Hypothalamus (tissue), 51 donors: ENCODE measurements around the gene NCAPG.

Experiments used
- DNase-seq, 51 donors: peaks; one replicate each; lab custom pipeline; 2025; lab: John Stamatoyannopoulos, UW

NCAPG gene, protein sequence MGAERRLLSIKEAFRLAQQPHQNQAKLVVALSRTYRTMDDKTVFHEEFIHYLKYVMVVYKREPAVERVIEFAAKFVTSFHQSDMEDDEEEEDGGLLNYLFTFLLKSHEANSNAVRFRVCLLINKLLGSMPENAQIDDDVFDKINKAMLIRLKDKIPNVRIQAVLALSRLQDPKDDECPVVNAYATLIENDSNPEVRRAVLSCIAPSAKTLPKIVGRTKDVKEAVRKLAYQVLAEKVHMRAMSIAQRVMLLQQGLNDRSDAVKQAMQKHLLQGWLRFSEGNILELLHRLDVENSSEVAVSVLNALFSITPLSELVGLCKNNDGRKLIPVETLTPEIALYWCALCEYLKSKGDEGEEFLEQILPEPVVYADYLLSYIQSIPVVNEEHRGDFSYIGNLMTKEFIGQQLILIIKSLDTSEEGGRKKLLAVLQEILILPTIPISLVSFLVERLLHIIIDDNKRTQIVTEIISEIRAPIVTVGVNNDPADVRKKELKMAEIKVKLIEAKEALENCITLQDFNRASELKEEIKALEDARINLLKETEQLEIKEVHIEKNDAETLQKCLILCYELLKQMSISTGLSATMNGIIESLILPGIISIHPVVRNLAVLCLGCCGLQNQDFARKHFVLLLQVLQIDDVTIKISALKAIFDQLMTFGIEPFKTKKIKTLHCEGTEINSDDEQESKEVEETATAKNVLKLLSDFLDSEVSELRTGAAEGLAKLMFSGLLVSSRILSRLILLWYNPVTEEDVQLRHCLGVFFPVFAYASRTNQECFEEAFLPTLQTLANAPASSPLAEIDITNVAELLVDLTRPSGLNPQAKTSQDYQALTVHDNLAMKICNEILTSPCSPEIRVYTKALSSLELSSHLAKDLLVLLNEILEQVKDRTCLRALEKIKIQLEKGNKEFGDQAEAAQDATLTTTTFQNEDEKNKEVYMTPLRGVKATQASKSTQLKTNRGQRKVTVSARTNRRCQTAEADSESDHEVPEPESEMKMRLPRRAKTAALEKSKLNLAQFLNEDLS

GRCh38 chr4:17810260-17811077 lies at the start of gene NCAPG, which contains the start of gene DCAF16:
NCAPG (plus strand) TSS chr4:17810979; CDS start chr4:17811078, 99 bp downstream.
DCAF16 (minus strand) TSS chr4:17810757; CDS start chr4:17804141, 6,616 bp downstream.
- peak; percentile 78 to 100 (median 98) for DNase-seq

DNA sequence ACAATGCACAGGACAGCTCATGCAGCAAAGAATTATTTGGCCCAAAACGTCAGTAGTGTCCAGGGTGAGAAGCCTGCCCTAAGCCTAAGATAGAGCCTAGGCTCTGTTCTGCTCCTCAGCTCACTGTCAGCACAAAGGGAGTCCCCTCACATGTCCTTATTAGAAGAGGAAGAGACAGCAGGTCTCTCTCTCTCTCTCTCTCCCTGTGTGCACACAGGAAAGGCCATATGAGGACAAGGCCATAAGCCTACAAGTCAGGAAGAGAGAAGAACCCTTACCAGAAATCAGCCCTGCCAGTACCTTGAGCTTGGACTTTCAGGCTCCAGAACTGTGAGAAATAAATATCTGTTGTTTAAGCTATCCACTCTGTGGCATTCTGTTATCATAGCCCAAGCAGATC lies 49.7 kb upstream of the NCAPG start:
- no peak for DNase-seq

GRCh38 chr4:17762726-17763125 lies 48.1 kb upstream of the NCAPG start:
- DNase-seq = no peak

DNA sequence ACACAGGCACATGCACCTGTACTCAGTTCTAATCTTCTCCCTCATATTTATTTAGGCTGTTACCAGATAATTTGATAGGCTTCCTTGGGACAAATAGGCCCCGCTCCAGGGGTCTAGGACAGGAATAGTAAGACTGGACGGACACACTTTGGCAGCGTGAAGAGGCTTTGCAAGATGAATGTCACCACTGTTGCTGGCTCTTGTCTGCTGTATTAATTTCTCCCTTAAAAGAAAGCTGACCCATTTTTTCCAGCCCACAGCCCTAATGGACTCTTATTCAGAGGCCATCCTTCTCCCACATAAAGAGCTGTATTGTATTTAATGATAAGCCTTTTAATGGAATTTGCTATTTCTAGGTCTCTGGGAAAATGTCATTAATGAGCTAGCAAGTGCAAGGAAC lies 47.4 kb upstream of the NCAPG start:
- DNase-seq = no peak

DNA sequence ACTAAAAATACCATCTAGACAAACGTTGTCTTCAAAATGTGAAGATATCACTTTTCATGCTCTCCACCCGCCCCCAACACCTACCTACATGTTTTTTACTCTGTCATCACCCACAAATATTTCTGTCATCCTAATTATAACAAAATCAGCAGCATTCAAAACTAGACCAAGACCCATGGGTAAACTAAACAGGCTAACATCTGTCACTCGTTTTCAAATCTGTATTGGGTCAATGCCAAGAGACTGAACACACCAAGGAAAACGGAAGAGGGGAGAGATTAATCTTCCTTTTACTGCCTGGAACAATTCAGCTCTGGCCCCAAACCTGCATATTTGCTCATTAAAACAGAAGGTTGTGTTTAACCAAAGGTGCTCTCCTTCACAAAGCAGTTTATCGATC lies 46.8 kb upstream of the NCAPG start:
- no peak for DNase-seq

DNA sequence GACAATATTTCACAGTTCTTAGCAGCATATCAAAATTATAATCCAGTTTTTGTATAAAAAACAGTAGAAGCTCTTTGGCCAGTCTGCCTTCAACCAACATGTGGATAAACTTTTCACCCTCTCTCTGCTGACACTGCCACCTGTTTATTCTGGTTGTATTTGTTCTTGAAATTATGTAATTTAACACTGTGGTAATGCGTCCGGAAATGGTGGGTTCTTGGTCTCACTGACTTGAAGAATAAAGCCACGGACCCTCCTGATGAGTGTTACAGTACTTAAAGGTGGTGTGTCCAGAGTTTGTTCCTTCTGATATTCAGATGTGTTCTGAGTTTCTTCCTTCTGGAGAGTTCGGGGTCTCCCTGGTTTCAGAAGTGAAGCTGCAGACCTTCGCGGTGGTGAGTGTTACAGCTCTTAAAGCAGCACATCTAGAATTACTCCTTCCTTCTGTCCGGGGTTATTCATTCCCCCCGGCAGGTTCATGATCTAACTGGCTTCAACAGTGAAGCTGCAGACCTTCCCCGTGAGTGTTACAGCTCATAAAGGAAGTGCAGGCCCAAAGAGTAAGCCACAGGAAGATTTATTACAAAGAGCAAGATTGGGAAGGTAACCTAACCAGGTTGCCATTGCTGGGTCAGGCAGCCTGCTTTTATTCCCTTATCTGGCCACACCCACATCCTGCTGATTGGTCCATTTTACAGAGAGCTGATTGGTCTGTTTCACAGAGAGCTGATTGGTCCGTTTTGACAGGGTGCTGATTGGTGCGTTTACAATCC lies 45.1 kb upstream of the NCAPG start:
- DNase-seq = no peak

DNA sequence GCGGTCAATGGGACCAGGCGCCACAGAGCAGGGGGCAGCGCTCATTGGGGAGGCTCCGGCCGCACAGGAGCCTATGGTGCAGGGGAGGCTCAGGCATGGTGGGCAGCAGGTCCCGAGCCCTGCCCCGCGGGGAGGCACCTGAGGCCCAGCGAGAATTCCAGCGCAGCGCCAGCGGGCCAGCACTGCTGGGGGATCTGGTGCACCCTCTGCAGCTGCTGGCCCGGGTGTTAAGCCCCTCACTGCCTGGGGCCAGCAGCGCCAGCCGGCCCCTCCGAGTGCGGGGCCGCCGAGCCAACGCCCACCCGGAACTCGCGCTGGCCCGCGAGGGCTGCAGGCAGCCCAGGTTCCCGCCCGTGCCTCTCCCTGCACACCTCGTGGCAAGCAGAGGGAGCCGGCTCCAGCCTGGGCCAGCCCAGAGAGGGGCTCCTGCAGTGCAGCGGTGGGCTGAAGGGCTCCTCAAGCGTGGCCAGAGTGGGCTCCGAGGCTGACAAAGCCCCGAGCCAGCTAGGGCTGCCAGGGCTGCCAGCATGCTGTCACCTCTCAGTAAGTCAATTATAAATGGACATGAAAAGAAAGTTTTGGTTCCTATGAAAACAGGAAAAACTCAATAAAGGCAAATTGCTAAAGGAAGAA lies 43.8 kb upstream of the NCAPG start:
- no peak for DNase-seq

- DNase-seq = peak in 2 of 51 donors; percentile 1 to 5
Observed at GRCh38 chr4:17769406-17770174, 41.2 kb upstream of the NCAPG start.

GRCh38 chr4:17770845-17771244 lies 39.9 kb upstream of the NCAPG start:
- no peak for DNase-seq

DNA sequence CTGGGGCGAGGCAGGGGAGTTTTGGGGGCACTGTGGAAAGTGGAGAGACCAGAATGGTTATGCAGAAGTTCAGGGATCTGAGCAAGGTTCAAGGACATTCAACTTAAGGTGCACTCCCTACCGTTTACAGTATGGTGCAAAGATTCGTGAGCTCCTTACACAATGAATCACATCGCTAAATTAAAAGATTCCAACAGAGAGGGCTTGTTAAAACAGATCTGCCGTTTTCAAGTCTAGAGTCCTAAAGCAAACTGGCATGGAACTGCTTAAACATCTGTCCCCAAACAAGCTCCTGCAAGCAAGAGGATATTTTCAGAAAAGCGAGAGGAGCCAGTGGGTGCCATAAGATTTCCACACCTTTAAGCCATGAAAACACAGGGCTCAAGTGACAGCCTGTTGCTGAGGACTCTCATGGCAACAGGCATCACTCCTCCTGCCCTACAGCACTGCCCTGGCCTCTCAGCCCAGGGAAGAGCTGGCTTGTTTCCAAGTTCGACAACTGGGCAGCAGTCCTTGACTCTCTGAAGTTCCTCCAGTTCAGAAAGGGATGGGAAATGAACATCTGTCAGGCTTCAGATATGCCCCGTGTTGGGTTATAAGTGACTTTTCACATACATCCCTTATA lies 39.4 kb upstream of the NCAPG start:
- DNase-seq = no peak

DNA sequence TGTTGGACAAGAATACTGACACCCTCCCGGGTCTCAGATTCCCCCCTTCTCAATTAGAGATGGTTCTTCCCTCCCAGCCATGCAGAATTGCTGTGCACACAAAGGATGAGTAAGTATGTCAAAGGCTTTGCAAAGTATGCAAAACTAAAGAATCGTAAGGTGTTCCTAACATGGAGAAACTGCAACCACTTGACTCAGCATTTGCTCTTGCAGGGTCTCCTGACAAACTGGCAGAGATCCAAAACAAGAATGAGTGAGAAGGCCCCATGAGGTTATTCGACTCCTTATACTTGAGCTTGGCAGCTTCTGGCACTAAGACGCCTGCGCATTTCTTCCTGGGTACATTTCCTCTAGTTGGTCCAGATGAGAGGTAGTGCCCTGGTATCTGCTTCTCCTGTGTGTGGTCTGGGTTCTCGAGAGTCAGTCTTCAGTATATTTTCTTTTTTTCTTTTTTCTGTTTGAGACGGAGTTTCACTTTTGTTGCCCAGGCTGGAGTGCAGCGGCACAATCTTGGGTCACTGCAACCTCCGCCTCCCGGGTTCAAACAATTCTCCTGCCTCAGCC lies 37.6 kb upstream of the NCAPG start:
- DNase-seq = no peak

- no peak for DNase-seq
Observed at GRCh38 chr4:17778431-17778830, 32.3 kb upstream of the NCAPG start.

DNA sequence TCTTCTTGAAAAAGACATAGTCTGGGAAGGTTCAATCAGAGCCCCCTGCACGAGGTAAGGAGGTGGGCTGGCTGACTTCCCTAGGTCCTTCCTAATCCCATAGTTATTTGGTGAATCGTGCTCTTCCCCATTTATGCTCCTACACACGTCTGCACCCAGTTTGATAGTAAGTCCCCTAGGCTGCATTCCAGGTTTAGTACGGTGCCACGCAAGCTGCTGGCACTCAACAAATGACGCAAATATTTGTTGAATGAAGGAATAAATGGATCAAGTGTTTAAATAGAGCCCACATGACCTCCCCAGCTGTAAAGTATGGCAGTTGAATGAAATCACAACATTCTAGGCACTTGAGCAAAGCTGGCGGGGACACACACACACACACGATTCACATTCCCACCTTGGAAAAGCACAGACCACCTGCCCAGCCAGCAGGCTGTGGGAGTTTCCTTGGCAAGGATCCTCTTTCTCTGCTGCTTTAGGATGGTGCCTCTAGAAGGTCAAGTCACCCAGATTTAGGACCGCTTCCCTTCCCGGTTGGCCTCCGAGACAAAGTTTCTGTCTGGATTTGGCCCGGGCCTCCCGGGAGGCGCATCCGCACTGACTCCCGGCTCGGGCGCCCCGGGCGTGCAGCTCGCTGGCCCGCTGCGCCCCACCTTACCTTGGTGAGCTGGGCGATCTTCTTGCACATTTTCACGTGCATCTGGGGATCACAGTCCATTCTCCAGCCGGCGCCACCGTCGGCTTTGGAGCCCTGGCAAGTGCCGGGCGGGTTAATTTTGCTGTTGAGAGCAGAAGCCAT lies 30.1 kb upstream of the NCAPG start:
- DNase-seq = peak in 2 of 51 donors; percentile 38 to 50

- peak in 15 of 51 donors; percentile 3 to 52 (median 19) for DNase-seq
Observed at GRCh38 chr4:17781300-17782287, 29.2 kb upstream of the NCAPG start, which contains the start of gene FAM184B. FAM184B (minus strand) TSS chr4:17781621; CDS start chr4:17781299, 322 bp downstream.

GRCh38 chr4:17785858-17786257 lies 24.9 kb upstream of the NCAPG start:
- no peak for DNase-seq
